Upper lobe of right lung (tissue), 1 donor: Measurements from ENCODE around the gene PPIP5K1. TPM values are rescaled to one million over a fixed set of nuclear protein-coding genes. Genes with fewer than 3 reads are reported as not detected.
A peak's percentile ranks its signal among the peaks of the same experiment; 100 is the strongest.

Experiments
- ATAC-seq: fragments of 200-7000 bp; cut with Tn5 transposase; one replicate; pipeline ENCODE4 v1.9.1; 2020; ENCODE audit warnings: mild to moderate bottlenecking, moderate library complexity
- DNase-seq: peaks from one replicate; pipeline ENCODE4 v3.0.0-alpha.2; 2020
- H3K27ac ChIP-seq: fragments of 200-600 bp; one replicate; pipeline ENCODE4 v1.8.0; 2022
- H3K27me3 ChIP-seq: fragments of 200-600 bp; one replicate; pipeline ENCODE4 v1.8.0; 2022; ENCODE audit warnings: mild to moderate bottlenecking
- H3K36me3 ChIP-seq: fragments of 200-600 bp; one replicate; pipeline ENCODE4 v1.8.0; 2022
- H3K4me1 ChIP-seq: fragments of 200-600 bp; one replicate; pipeline ENCODE4 v1.8.0; 2022
- H3K4me3 ChIP-seq: fragments of 200-600 bp; one replicate; pipeline ENCODE4 v1.8.0; 2022; ENCODE audit warnings: mild to moderate bottlenecking
- H3K9me3 ChIP-seq: fragments of 200-600 bp; one replicate; pipeline ENCODE4 v1.8.0; 2022
- intact Hi-C: fragments of 100-400 bp; cut with DNase I; formaldehyde crosslinking; loops from one replicate; pipeline ENCODE4 v1.11.0; 2022
- total RNA-seq: library from RNA; stranded (reverse); fragmentation: NEBNext Ultra II Directional; extraction: Animal tissue kit (Norgen Biotek cat#: 25700); gene quantifications from one replicate; pipeline ENCODE4 v1.2.1, GENCODE V29; 2021
- TF ChIP-seq, protein P1 (sequence below): fragments of 200-600 bp; IDR thresholded peaks from one replicate; pipeline ENCODE4 v1.8.0; 2022; ENCODE audit warnings: antibody characterized with exemption
- donor health status: DM: no; HTN: yes; CAD: no; lungs with severe emphysema.

PPIP5K1 gene
- total RNA-seq, 1 donor from 2014 or later: 27.3 TPM

DNA sequence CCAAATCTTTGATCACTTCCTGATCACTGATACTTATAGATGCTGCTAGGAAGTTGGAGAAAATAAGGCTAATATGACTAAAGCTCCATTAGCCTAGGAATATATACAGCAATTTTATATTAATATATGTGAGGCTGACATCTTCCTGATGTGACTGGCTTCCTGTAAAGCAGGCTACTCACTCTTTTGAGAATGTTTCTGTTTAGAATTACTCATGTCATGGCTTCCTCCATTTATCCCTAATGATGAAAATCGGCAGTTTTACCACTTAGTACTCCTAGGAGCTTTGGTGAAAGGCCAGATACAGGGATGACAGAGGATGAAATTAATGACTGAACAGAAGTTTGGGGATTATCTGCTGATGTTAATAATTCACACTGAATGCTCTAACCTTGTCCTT is 76.5 kb downstream of the PPIP5K1 start:
- no peak for DNase-seq
- intact Hi-C loops: no loop called here

DNA sequence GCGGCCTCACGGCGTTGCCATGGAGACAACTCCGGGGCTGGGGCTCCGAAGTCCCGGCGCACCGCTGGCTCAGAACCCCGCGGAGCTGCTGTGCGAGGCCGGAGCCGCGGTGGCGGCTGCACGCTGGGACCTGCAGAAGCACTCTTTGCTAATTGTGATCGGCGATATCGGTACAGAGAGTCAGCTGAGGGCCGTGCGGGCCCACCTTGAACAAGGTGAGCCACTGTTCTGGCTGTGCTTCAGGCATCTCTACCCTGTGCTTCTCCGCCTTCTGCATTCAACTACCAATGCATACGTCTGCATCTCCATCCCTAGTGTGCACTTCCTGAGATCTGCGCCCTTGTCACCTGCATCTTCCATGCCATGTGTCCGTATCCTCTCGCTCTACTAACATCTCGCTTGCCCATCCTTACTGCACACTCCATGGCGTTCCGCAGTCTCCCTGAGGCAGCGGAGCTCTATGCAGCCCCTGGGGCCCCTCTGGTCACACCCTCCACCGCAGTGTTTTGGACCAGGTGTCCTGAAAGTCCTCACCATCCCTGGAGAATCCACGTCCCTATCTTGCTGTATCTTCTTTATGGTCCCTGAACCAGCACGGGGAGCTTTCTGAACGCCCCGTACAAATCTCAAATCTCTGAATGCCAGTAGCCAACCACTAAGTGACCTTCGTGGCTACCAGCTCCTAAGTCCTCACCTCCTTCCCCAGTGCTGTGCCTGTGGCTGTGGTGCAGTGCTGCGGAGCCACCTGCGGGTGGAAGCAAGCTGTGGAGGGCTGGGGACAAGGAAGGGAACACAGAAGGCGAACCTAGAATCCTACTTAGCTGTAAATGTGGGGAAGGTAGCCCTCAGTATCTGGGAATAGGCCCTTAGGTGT is 78.8 kb downstream of the PPIP5K1 start:
- H3K36me3 ChIP-seq: no peaks in the 10 kb centered on the region
- intact Hi-C loops: no loop called here
- no peak overlapping the region for H3K27ac ChIP-seq
- ATAC-seq (no peak), DNase-seq (no peak)
- TF ChIP-seq, protein P1, sequence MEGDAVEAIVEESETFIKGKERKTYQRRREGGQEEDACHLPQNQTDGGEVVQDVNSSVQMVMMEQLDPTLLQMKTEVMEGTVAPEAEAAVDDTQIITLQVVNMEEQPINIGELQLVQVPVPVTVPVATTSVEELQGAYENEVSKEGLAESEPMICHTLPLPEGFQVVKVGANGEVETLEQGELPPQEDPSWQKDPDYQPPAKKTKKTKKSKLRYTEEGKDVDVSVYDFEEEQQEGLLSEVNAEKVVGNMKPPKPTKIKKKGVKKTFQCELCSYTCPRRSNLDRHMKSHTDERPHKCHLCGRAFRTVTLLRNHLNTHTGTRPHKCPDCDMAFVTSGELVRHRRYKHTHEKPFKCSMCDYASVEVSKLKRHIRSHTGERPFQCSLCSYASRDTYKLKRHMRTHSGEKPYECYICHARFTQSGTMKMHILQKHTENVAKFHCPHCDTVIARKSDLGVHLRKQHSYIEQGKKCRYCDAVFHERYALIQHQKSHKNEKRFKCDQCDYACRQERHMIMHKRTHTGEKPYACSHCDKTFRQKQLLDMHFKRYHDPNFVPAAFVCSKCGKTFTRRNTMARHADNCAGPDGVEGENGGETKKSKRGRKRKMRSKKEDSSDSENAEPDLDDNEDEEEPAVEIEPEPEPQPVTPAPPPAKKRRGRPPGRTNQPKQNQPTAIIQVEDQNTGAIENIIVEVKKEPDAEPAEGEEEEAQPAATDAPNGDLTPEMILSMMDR: no peak
- no peaks in the 10 kb centered on the region for H3K27me3 ChIP-seq
- H3K4me1 ChIP-seq: peaks cover 12% of the 10 kb centered on the region
- H3K4me3 ChIP-seq: peak overlapping the region; percentile 69
- no peaks in the 10 kb centered on the region for H3K9me3 ChIP-seq

More for the DNA sequence above, 76.5 kb downstream of the PPIP5K1 start:
- Histone ChIP-seq H3K4me3 (no peak overlapping the region), H3K27ac (no peak overlapping the region), H3K36me3 (no peaks in the 10 kb centered on the region), H3K4me1 (peaks cover 18% of the 10 kb centered on the region), H3K27me3 (no peaks in the 10 kb centered on the region), H3K9me3 (no peaks in the 10 kb centered on the region)
- ATAC-seq: no peak
- TF ChIP-seq, protein P1: no peak

DNA sequence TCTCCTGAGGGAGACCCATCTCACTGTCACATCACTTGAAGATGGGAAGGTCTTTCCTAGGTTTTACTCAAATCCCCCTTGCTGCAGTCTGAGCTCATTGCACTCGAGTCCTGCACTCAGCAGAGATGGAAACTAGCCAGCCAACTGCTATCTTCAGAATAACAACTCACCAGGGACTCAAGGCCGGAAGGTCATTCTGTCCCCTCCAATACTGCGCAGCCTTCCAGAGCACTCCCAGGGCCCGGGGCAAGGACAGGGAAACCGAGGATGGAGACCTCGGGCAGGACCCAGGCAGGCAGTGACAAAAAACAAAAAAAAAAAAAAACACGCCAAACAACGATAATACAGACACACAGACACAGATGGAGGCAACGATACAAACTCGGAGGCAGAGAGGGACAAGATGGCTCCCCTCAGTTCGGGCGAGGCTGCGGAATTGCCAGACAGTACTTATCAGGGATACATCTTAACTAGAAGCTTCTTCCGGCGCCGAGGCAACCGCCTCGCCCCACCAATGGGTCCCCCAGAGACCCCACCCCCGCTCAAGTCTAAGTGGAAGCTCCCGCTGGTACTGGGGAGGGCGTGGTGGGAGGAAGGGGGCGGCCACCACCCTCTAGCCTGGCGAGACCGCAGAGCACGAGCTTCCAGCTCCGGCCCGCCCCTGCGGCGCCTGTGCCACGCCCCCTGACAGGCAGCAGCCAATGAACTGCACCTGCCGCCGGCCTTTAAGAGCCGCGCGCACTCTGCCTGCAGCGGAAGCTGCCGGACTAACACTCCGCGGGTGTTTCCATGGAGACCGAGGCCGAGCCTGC is 79.6 kb downstream of the PPIP5K1 start:
- no peaks in the 10 kb centered on the region for H3K27me3 ChIP-seq
- peak; percentile 100 for ATAC-seq

DNA sequence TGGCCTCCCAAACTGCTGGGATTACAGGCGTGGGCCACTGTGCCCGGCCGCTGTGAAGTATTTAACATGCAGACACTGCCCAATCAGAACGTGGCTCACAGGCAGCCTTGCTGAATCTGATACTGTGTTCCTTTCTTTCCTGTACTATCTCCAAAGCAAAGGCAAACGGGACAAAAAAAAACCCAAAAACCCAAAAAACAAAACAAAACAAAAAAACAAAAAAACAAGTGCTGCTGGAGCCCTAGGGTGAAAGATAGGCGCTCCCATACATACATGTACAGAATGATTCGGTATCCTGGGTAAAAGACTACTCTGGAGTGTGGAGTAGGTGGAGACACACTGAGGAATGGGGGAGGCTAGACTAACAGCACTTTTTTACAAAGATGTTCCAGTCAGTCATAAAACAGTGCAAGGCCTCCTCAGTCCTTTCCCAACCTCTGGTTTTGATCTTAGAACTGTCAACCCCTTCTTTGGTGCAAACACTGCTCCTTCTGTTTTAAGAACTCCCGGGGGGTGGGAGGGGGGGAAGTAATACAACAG is 80.3 kb downstream of the PPIP5K1 start:
- DNase-seq (no peak), ATAC-seq (no peak)
- no peaks in the 10 kb centered on the region for H3K27me3 ChIP-seq
- TF ChIP-seq, protein P1: no peak
- H3K36me3 ChIP-seq: no peaks in the 10 kb centered on the region
- no peaks in the 10 kb centered on the region for H3K9me3 ChIP-seq
- peak overlapping the region; percentile 78 for H3K27ac ChIP-seq
- H3K4me1 ChIP-seq: peaks cover 12% of the 10 kb centered on the region
- peak overlapping the region; percentile 69 for H3K4me3 ChIP-seq
- intact Hi-C loops: no loop called here

More for the DNA sequence above, 79.6 kb downstream of the PPIP5K1 start:
- intact Hi-C loops: no loop called here
- H3K4me1 ChIP-seq: peaks cover 12% of the 10 kb centered on the region
- no peaks in the 10 kb centered on the region for H3K36me3 ChIP-seq
- TF ChIP-seq, protein P1: peak; percentile 17
- peak overlapping the region; percentile 78 for H3K27ac ChIP-seq
- no peaks in the 10 kb centered on the region for H3K9me3 ChIP-seq
- H3K4me3 ChIP-seq: peak overlapping the region; percentile 69
- DNase-seq: peak; percentile 99

DNA sequence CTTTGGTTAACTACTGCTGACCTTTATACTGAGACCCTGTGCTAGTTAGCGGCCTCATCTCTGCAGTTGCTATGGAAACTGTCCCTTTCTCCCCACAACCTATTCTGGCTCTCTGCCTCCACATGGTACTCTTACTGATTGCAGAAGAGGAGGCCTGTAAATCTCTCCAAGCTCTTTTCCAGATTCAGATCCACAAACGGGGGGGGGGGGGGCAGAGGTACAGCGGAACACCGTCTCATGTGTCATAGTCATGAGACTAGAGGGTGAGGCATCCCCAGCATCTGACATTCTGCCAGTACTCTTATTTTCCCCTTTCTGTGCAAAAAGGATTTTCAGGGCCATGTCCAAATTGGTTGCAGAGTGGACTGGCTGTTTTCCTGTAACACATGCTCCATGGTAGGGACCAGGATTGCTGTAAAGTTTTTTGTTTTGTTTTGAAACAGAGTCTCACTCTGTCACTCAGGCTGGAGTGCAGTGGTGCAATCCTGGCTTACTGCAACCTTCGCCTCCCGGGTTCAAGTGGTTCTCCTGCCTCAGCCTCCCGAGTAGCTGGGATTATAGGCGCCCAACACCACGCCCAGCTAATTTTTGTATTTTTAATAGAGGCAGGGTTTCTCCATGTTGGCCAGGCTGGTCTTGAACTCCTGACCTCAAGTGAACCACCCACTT is 80.9 kb downstream of the PPIP5K1 start:
- ATAC-seq (no peak), DNase-seq (peak; percentile 39)
- TF ChIP-seq, protein P1: no peak
- Histone ChIP-seq H3K4me3 (no peak overlapping the region), H3K36me3 (no peaks in the 10 kb centered on the region), H3K9me3 (no peaks in the 10 kb centered on the region), H3K27ac (peak overlapping the region; percentile 78), H3K4me1 (peaks cover 12% of the 10 kb centered on the region), H3K27me3 (no peaks in the 10 kb centered on the region)
- intact Hi-C loops: no loop called here
